WTC11 (cell line): ENCODE data around the gene SERTAD1.

Experiments
- CBFB ChIP-seq: sonication (generic); formaldehyde crosslinking; IDR thresholded peaks from 2 replicates; pipeline ENCODE4 v1.8.1; 2022; ENCODE audit warnings: mild to moderate bottlenecking, low read depth, missing genetic modification reagents
- CREB1 ChIP-seq: sonication (generic); formaldehyde crosslinking; IDR thresholded peaks from 2 replicates; pipeline ENCODE4 v1.8.0; 2023; ENCODE audit warnings: mild to moderate bottlenecking, missing genetic modification reagents
- ETV6 ChIP-seq: sonication (generic); formaldehyde crosslinking; IDR thresholded peaks from 2 replicates; pipeline ENCODE4 v1.8.1; 2022; ENCODE audit warnings: mild to moderate bottlenecking, missing genetic modification reagents
- HMGXB4 ChIP-seq: sonication (generic); formaldehyde crosslinking; IDR thresholded peaks from 2 replicates; pipeline ENCODE4 v1.8.1; 2023; ENCODE audit warnings: mild to moderate bottlenecking, moderate library complexity, missing genetic modification reagents
- MAX ChIP-seq: sonication (generic); formaldehyde crosslinking; IDR thresholded peaks from 2 replicates; pipeline ENCODE4 v1.8.0; 2022; ENCODE audit warnings: mild to moderate bottlenecking, missing genetic modification reagents
- NR3C1 ChIP-seq: sonication (generic); formaldehyde crosslinking; conservative IDR thresholded peaks from 2 replicates; pipeline ENCODE4 v1.8.1; 2023; ENCODE audit warnings: low read depth, mild to moderate bottlenecking, missing genetic modification reagents
- SMAD3 ChIP-seq: sonication (generic); formaldehyde crosslinking; IDR thresholded peaks from 2 replicates; pipeline ENCODE4 v1.8.0; 2022; ENCODE audit warnings: missing genetic modification reagents, mild to moderate bottlenecking, borderline replicate concordance
- SOX15 ChIP-seq: fragments of 250-450 bp; sonication (Bioruptor Pico); IDR thresholded peaks from 2 replicates; pipeline ENCODE4 v1.9.0; 2021; ENCODE audit warnings: mild to moderate bottlenecking
- SP1 ChIP-seq: sonication (generic); formaldehyde crosslinking; conservative IDR thresholded peaks from 2 replicates; pipeline ENCODE4 v1.8.1; 2022; ENCODE audit warnings: missing genetic modification reagents
- TEAD4 ChIP-seq: sonication (generic); formaldehyde crosslinking; IDR thresholded peaks from 2 replicates; pipeline ENCODE4 v1.8.0; 2022; ENCODE audit warnings: mild to moderate bottlenecking, missing genetic modification reagents
- ZBTB21 ChIP-seq: sonication (generic); formaldehyde crosslinking; IDR thresholded peaks from 2 replicates; pipeline ENCODE4 v1.8.1; 2023; ENCODE audit warnings: mild to moderate bottlenecking, missing genetic modification reagents, borderline replicate concordance
- ZNF121 ChIP-seq: sonication (generic); formaldehyde crosslinking; IDR thresholded peaks from 2 replicates; pipeline ENCODE4 v1.8.0; 2023; ENCODE audit warnings: missing genetic modification reagents
- TF ChIP-seq, protein P1 (sequence below): fragments of 200-600 bp; IDR thresholded peaks from 2 replicates; pipeline ENCODE4 v1.8.0; 2022; ENCODE audit warnings: antibody characterized with exemption
- TF ChIP-seq, protein P2 (sequence below): sonication (generic); formaldehyde crosslinking; conservative IDR thresholded peaks from 2 replicates; pipeline ENCODE4 v1.8.1; 2022; ENCODE audit warnings: mild to moderate bottlenecking, missing genetic modification reagents

- TF ChIP-seq, protein P1, sequence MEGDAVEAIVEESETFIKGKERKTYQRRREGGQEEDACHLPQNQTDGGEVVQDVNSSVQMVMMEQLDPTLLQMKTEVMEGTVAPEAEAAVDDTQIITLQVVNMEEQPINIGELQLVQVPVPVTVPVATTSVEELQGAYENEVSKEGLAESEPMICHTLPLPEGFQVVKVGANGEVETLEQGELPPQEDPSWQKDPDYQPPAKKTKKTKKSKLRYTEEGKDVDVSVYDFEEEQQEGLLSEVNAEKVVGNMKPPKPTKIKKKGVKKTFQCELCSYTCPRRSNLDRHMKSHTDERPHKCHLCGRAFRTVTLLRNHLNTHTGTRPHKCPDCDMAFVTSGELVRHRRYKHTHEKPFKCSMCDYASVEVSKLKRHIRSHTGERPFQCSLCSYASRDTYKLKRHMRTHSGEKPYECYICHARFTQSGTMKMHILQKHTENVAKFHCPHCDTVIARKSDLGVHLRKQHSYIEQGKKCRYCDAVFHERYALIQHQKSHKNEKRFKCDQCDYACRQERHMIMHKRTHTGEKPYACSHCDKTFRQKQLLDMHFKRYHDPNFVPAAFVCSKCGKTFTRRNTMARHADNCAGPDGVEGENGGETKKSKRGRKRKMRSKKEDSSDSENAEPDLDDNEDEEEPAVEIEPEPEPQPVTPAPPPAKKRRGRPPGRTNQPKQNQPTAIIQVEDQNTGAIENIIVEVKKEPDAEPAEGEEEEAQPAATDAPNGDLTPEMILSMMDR = no peak
- TF ChIP-seq SMAD3 (CRISPR knock-in tag) (no peak), NR3C1 (CRISPR knock-in tag) (no peak), SOX15 (CRISPR knock-in tag) (no peak), SP1 (CRISPR knock-in tag) (no peak), MAX (CRISPR knock-in tag) (no peak), CBFB (CRISPR knock-in tag) (no peak), ZBTB21 (CRISPR knock-in tag) (no peak), TEAD4 (CRISPR knock-in tag) (no peak), ETV6 (CRISPR knock-in tag) (no peak), HMGXB4 (CRISPR knock-in tag) (no peak), ZNF121 (CRISPR knock-in tag) (no peak), CREB1 (CRISPR knock-in tag) (no peak)
- TF ChIP-seq, protein P2, sequence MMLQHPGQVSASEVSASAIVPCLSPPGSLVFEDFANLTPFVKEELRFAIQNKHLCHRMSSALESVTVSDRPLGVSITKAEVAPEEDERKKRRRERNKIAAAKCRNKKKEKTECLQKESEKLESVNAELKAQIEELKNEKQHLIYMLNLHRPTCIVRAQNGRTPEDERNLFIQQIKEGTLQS (CRISPR knock-in tag) = no peak
These were observed 44.5 kb downstream of the SERTAD1 start for GRCh38 chr19:40381321-40381720.
